Peyer's patch (tissue), 4 donors: ENCODE data around the gene TEAD4.

Experiments
- POLR2A ChIP-seq, 2 donors: fragments of 450-650 bp; IDR thresholded peaks; one replicate each; pipeline ENCODE4 v1.5.1; 2017; ENCODE audit warnings: antibody characterized with exemption in 2 of 2, mild to moderate bottlenecking in 2 of 2, moderate library complexity in 2 of 2
- TF ChIP-seq, protein P1 (sequence below), 6 experiments: fragments of 450-650 bp in 4 of 6; fragments of 200-600 bp in 2 of 6; sonication (generic) in 1 of 6; IDR thresholded peaks; one replicate each; pipeline ENCODE4 v1.5.1; 2017 to 2019; ENCODE audit warnings: antibody characterized with exemption in 6 of 6, mild to moderate bottlenecking in 3 of 6, moderate library complexity in 1 of 6

DNA sequence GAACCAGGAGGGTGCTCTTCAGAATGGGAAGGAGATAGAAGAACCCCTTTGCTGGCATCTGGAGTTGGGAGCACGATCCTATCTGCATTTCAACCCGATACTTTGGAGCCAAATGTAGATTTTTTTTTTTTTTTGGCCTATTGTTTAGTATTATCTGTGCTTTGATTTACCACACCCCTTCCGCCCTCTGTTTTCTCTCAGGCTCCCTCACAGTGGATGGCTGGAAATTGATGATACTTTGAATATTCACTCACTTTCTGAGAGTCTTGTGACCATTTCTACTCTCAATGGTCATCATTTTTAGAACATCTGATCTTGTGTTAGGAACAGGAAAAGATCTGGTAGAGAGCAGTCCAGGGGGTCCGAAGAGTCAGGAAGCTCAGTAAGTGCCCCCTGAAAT, 127.0 kb downstream of the TEAD4 start:
- TF ChIP-seq, protein P1, sequence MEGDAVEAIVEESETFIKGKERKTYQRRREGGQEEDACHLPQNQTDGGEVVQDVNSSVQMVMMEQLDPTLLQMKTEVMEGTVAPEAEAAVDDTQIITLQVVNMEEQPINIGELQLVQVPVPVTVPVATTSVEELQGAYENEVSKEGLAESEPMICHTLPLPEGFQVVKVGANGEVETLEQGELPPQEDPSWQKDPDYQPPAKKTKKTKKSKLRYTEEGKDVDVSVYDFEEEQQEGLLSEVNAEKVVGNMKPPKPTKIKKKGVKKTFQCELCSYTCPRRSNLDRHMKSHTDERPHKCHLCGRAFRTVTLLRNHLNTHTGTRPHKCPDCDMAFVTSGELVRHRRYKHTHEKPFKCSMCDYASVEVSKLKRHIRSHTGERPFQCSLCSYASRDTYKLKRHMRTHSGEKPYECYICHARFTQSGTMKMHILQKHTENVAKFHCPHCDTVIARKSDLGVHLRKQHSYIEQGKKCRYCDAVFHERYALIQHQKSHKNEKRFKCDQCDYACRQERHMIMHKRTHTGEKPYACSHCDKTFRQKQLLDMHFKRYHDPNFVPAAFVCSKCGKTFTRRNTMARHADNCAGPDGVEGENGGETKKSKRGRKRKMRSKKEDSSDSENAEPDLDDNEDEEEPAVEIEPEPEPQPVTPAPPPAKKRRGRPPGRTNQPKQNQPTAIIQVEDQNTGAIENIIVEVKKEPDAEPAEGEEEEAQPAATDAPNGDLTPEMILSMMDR (IDR thresholded peaks at IDR 0.05): no peak
- TF ChIP-seq POLR2A (IDR thresholded peaks at IDR 0.05): no peak
